Glomerular visceral epithelial cell (primary cell): ENCODE measurements around the gene TMEM217.
"Not testable (repeated sequence)": the region's sequence is repeated elsewhere in the genome, so short reads cannot be mapped to it uniquely, and the experiment has no call there.

Source experiments
- DNase-seq: peaks from one replicate; pipeline ENCODE4 v3.0.0-alpha.2; 2016; ENCODE audit errors: extremely low spot score

The TMEM217 gene

GRCh38 chr6:37218061-37218460, 39.9 kb downstream of the TMEM217 start:
- DNase-seq = no peak

GRCh38 chr6:37212268-37212667, 45.7 kb downstream of the TMEM217 start:
- DNase-seq = no peak

GRCh38 chr6:37210313-37210968, 47.5 kb downstream of the TMEM217 start:
- peak; percentile 81 for DNase-seq

- no peak for DNase-seq
Observed at GRCh38 chr6:37209461-37210205, 48.3 kb downstream of the TMEM217 start.

GRCh38 chr6:37208793-37209192, 49.2 kb downstream of the TMEM217 start:
- DNase-seq = no peak

GRCh38 chr6:37207903-37208456, 50.0 kb downstream of the TMEM217 start:
- DNase-seq = peak; percentile 83

GRCh38 chr6:37206622-37207021, 51.3 kb downstream of the TMEM217 start:
- DNase-seq = no peak

GRCh38 chr6:37205997-37206340, 52.0 kb downstream of the TMEM217 start:
- DNase-seq = no peak

- no peak for DNase-seq
Observed at GRCh38 chr6:37205175-37205996, 52.6 kb downstream of the TMEM217 start.

GRCh38 chr6:37204014-37204751, 53.8 kb downstream of the TMEM217 start:
- DNase-seq = peak; percentile 65

GRCh38 chr6:37202788-37203491, 55.0 kb downstream of the TMEM217 start:
- no peak for DNase-seq

- no peak for DNase-seq
Observed at GRCh38 chr6:37201726-37202125, 56.2 kb downstream of the TMEM217 start.

GRCh38 chr6:37200085-37200484, 57.9 kb downstream of the TMEM217 start:
- DNase-seq = no peak

GRCh38 chr6:37196451-37196850, 61.5 kb downstream of the TMEM217 start:
- not testable (repeated sequence) for DNase-seq

- not testable (repeated sequence) for DNase-seq
Observed at GRCh38 chr6:37194886-37195285, 63.1 kb downstream of the TMEM217 start.

GRCh38 chr6:37192666-37193065, 65.3 kb downstream of the TMEM217 start:
- DNase-seq = no peak

GRCh38 chr6:37190159-37190535, 67.8 kb downstream of the TMEM217 start:
- peak; percentile 25 for DNase-seq

- no peak for DNase-seq
Observed at GRCh38 chr6:37188962-37189510, 68.9 kb downstream of the TMEM217 start.

- no peak for DNase-seq
Observed at GRCh38 chr6:37187321-37188022, 70.5 kb downstream of the TMEM217 start.
